ENCODE data around the gene MEAF6.

MEAF6 gene

GRCh38 chr1:37446874-37447273, 67.7 kb downstream of the MEAF6 start:
- no peak for DNase-seq

GRCh38 chr1:37442644-37443043, 71.9 kb downstream of the MEAF6 start:
- DNase-seq = no peak
